ENCODE measurements around the gene ATP6V0D1.

The ATP6V0D1 gene

GRCh38 chr16:67404740-67405226, 76.2 kb downstream of the ATP6V0D1 start:
- DNase-seq, result no peak

- no peak for DNase-seq
Measured at GRCh38 chr16:67403976-67404555, 76.9 kb downstream of the ATP6V0D1 start.

- no peak for DNase-seq
Measured at GRCh38 chr16:67400901-67401300, 80.1 kb downstream of the ATP6V0D1 start.

GRCh38 chr16:67399749-67400704, 80.9 kb downstream of the ATP6V0D1 start:
- no peak for DNase-seq

- peak in 3 of 6 experiments; percentile 8 to 32 (median 23) for DNase-seq
Measured at GRCh38 chr16:67399218-67399733, 81.7 kb downstream of the ATP6V0D1 start.

GRCh38 chr16:67398546-67399217, 82.3 kb downstream of the ATP6V0D1 start:
- DNase-seq, result no peak

GRCh38 chr16:67397812-67398545, 83.0 kb downstream of the ATP6V0D1 start:
- no peak for DNase-seq

- no peak for DNase-seq
Measured at GRCh38 chr16:67397036-67397801, 83.7 kb downstream of the ATP6V0D1 start.

GRCh38 chr16:67396159-67397035, 84.6 kb downstream of the ATP6V0D1 start:
- no peak for DNase-seq

- no peak for DNase-seq
Measured at GRCh38 chr16:67395458-67396158, 85.3 kb downstream of the ATP6V0D1 start.

- DNase-seq, result no peak
Measured at GRCh38 chr16:67395105-67395457, 85.9 kb downstream of the ATP6V0D1 start.

GRCh38 chr16:67394155-67395104, 86.5 kb downstream of the ATP6V0D1 start:
- peak in 1 of 6 experiments; percentile 8 for DNase-seq

- peak in 1 of 6 experiments; percentile 25 for DNase-seq
Measured at GRCh38 chr16:67393788-67394154, 87.2 kb downstream of the ATP6V0D1 start.

GRCh38 chr16:67393111-67393787, 87.7 kb downstream of the ATP6V0D1 start, which contains the start of gene TPPP3:
Gene TPPP3 (minus strand): TSS chr16:67393498. CDS start chr16:67391111, 2,387 bp downstream.
- peak in 4 of 6 experiments; percentile 9 to 25 (median 20) for DNase-seq

- no peak for DNase-seq
Measured at GRCh38 chr16:67392301-67393059, 88.5 kb downstream of the ATP6V0D1 start.

- DNase-seq, result no peak
Measured at GRCh38 chr16:67391424-67392300, 89.3 kb downstream of the ATP6V0D1 start.

Data from stimulated activated naive CD4-positive, alpha-beta T cell (primary cell).